ENCODE data around the gene NRP1. TPM values are rescaled to one million over a fixed set of nuclear protein-coding genes. Genes with fewer than 3 reads are reported as not detected.
"Not testable (repeated sequence)": the region's sequence is repeated elsewhere in the genome, so short reads cannot be mapped to it uniquely, and the experiment has no call there.

The NRP1 gene
- total RNA-seq (ENCODE audit: unreplicated experiment): 100 TPM
- long read RNA-seq, transcript NRP1-204 (12 exons, 2,213 nt): major isoform, 9 of 29 reads
- long read RNA-seq, partial matches to known transcripts: 12 of 29 reads
- long read RNA-seq, other reads (novel, unspliced or antisense): 6 of 29 reads

GRCh38 chr10:33334153-33334804 lies at the start of gene NRP1:
NRP1 (minus strand) TSS chr10:33334667; CDS start chr10:33334382, 285 bp downstream.
- peaks cover 14% of the 10 kb centered on the region for H3K27me3 Mint-ChIP-seq (ENCODE audit: unreplicated experiment)
- peaks cover 18% of the 10 kb centered on the region for H3K9me3 Mint-ChIP-seq (ENCODE audit: unreplicated experiment)
- TF ChIP-seq, protein P1, sequence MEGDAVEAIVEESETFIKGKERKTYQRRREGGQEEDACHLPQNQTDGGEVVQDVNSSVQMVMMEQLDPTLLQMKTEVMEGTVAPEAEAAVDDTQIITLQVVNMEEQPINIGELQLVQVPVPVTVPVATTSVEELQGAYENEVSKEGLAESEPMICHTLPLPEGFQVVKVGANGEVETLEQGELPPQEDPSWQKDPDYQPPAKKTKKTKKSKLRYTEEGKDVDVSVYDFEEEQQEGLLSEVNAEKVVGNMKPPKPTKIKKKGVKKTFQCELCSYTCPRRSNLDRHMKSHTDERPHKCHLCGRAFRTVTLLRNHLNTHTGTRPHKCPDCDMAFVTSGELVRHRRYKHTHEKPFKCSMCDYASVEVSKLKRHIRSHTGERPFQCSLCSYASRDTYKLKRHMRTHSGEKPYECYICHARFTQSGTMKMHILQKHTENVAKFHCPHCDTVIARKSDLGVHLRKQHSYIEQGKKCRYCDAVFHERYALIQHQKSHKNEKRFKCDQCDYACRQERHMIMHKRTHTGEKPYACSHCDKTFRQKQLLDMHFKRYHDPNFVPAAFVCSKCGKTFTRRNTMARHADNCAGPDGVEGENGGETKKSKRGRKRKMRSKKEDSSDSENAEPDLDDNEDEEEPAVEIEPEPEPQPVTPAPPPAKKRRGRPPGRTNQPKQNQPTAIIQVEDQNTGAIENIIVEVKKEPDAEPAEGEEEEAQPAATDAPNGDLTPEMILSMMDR (IDR thresholded peaks at IDR 0.05; ENCODE audit: partially characterized antibody, unreplicated experiment): no peak
- peak; percentile 59 for DNase-seq
- no peaks in the 10 kb centered on the region for H3K36me3 Mint-ChIP-seq (ENCODE audit: unreplicated experiment)
- H3K4me3 Mint-ChIP-seq (ENCODE audit: unreplicated experiment): peak within 1 kb of the TSS; percentile 93
- peak within 1 kb of the TSS; percentile 88 for H3K27ac Mint-ChIP-seq (ENCODE audit: unreplicated experiment)
- peaks cover 9% of the 10 kb centered on the region for H3K4me1 Mint-ChIP-seq (ENCODE audit: low read depth, unreplicated experiment)

DNA sequence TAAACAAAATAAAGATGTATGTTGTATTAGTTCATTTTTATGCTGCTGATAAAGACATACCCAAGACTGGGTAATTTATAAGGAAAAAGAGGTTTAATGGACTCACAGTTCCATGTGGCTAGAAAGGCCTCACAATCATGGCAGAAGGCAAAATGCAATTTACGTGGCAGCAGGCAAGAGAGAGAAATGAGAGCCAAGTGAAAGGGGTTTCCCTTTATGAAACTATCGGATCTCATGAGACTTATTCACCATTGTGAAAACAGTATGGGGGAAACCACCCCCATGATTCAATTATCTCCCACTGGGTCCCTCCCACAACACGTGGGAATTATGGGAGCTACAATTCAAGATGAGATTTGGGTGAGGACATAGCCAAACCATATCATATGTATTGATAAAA lies 49.7 kb upstream of the NRP1 start:
- H3K4me1 Mint-ChIP-seq (ENCODE audit: low read depth, unreplicated experiment); H3K36me3 Mint-ChIP-seq (ENCODE audit: unreplicated experiment): not testable (repeated sequence)

DNA sequence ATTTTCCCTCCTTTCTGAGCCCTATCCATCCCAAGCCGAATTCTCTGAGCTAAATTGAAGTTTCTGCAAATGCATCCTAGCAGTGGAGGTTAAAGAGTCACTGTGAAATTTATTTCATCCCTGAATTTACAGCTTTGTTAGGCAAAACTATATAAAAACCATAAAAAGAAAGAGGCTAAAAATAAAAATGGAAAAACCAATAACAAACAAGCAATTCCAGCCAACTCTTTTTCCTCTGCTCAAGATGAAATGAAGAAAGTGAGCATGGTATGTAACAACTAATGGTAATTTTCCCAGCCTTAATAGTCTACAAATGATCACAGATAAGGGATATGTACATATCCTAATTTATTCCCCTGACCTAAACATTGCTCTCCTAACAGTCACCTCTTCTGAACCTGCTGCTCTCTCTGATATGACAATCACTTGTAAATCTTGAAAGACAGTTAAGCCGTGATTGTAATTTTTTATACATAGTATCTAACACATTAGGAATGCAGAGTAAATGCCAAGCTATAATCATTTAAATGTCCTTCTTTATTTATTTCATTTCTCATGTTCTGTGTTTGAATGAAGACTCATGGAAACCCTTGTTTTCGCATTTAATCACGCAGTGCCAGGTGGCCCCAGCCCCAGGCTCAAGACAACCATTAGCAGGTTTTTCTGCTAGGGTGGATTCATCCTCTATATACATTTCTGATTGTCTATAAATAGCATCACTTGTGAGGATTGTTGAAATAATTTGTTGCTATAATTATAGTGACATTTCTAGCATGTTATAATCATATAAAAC lies 48.6 kb upstream of the NRP1 start:
- Mint-ChIP-seq H3K4me1 (ENCODE audit: low read depth, unreplicated experiment) (peaks cover 2% of the 10 kb centered on the region), H3K27ac (ENCODE audit: unreplicated experiment) (no peak overlapping the region), H3K27me3 (ENCODE audit: unreplicated experiment) (no peaks in the 10 kb centered on the region), H3K9me3 (ENCODE audit: unreplicated experiment) (peaks cover 6% of the 10 kb centered on the region), H3K36me3 (ENCODE audit: unreplicated experiment) (peaks cover 4% of the 10 kb centered on the region), H3K4me3 (ENCODE audit: unreplicated experiment) (no peak overlapping the region)
- no peak for DNase-seq
- TF ChIP-seq, protein P1 (IDR thresholded peaks at IDR 0.05; ENCODE audit: partially characterized antibody, unreplicated experiment): no peak

More for the DNA sequence above, 49.7 kb upstream of the NRP1 start:
- H3K27ac Mint-ChIP-seq (ENCODE audit: unreplicated experiment); DNase-seq; H3K4me3 Mint-ChIP-seq (ENCODE audit: unreplicated experiment); H3K9me3 Mint-ChIP-seq (ENCODE audit: unreplicated experiment); H3K27me3 Mint-ChIP-seq (ENCODE audit: unreplicated experiment): not testable (repeated sequence)

DNA sequence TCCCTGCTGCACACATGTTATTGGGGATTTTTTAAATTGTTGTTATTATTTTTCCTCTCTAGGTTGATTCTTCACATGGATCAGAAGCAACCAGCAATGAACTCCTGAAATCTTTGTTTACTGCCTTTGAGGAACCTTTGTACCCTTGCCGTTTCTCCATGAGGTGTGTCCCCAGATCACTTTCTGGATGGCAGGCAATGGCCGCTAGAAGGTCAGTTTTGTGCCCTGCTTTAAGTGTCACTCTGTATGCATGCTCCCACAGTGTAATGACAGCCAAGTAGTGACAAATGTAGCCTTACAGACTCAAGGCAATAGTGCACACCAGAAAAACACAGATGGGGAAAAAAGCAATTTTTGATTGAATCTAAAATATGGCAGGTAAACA lies 47.7 kb upstream of the NRP1 start:
- Mint-ChIP-seq H3K4me1 (ENCODE audit: low read depth, unreplicated experiment) (peaks cover 2% of the 10 kb centered on the region), H3K4me3 (ENCODE audit: unreplicated experiment) (no peak overlapping the region), H3K36me3 (ENCODE audit: unreplicated experiment) (peaks cover 4% of the 10 kb centered on the region), H3K27me3 (ENCODE audit: unreplicated experiment) (no peaks in the 10 kb centered on the region), H3K9me3 (ENCODE audit: unreplicated experiment) (peaks cover 3% of the 10 kb centered on the region), H3K27ac (ENCODE audit: unreplicated experiment) (no peak overlapping the region)
- TF ChIP-seq, protein P1 (IDR thresholded peaks at IDR 0.05; ENCODE audit: partially characterized antibody, unreplicated experiment): no peak
- no peak for DNase-seq

GRCh38 chr10:33381451-33382215 lies 47.2 kb upstream of the NRP1 start:
- H3K4me1 Mint-ChIP-seq (ENCODE audit: low read depth, unreplicated experiment): peaks cover 2% of the 10 kb centered on the region

More at GRCh38 chr10:33381451-33382215, 47.2 kb upstream of the NRP1 start:
- no peak for DNase-seq
- peaks cover 4% of the 10 kb centered on the region for H3K36me3 Mint-ChIP-seq (ENCODE audit: unreplicated experiment)
- H3K9me3 Mint-ChIP-seq (ENCODE audit: unreplicated experiment): peaks cover 3% of the 10 kb centered on the region
- H3K4me3 Mint-ChIP-seq (ENCODE audit: unreplicated experiment): no peak overlapping the region
- no peak overlapping the region for H3K27ac Mint-ChIP-seq (ENCODE audit: unreplicated experiment)
- H3K27me3 Mint-ChIP-seq (ENCODE audit: unreplicated experiment): no peaks in the 10 kb centered on the region
- TF ChIP-seq, protein P1 (IDR thresholded peaks at IDR 0.05; ENCODE audit: partially characterized antibody, unreplicated experiment): no peak
